ENCODE data around the gene ITGA7.

ITGA7 gene

DNA sequence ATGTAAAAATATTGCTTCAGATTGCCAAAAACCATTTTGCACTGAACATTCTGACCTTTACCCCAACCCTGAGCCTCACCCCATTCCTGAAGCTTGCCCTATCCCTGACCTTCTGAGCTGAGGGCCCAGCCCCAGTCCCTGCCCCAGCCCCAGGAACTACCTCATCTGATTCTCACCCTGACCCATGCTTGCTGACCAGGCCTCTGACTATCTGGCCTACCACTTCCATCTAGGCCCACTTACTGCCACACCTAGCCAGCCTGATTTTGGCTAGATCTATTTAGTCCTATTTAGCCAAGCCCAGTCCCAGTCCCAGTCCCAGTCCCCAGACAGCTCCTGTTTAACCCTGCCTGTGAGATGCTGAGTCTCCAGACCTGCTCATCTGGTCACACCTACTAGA, 37.4 kb downstream of the ITGA7 start:
- Histone ChIP-seq H3K36me3 (ENCODE audit: low read depth) (no peaks in the 10 kb centered on the region), H3K4me3 (ENCODE audit: severe bottlenecking) (no peak overlapping the region), H3K27ac (ENCODE audit: poor library complexity, severe bottlenecking) (no peak overlapping the region), H3K27me3 (ENCODE audit: insufficient read depth, poor library complexity, severe bottlenecking) (no peaks in the 10 kb centered on the region), H3K9me3 (ENCODE audit: severe bottlenecking) (no peaks in the 10 kb centered on the region), H3K4me1 (ENCODE audit: insufficient read depth, poor library complexity, severe bottlenecking) (no peaks in the 10 kb centered on the region)
- no peak for ATAC-seq (ENCODE audit: low read depth)
- TF ChIP-seq, protein P1, sequence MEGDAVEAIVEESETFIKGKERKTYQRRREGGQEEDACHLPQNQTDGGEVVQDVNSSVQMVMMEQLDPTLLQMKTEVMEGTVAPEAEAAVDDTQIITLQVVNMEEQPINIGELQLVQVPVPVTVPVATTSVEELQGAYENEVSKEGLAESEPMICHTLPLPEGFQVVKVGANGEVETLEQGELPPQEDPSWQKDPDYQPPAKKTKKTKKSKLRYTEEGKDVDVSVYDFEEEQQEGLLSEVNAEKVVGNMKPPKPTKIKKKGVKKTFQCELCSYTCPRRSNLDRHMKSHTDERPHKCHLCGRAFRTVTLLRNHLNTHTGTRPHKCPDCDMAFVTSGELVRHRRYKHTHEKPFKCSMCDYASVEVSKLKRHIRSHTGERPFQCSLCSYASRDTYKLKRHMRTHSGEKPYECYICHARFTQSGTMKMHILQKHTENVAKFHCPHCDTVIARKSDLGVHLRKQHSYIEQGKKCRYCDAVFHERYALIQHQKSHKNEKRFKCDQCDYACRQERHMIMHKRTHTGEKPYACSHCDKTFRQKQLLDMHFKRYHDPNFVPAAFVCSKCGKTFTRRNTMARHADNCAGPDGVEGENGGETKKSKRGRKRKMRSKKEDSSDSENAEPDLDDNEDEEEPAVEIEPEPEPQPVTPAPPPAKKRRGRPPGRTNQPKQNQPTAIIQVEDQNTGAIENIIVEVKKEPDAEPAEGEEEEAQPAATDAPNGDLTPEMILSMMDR (IDR thresholded peaks at IDR 0.05; ENCODE audit: poor library complexity, severe bottlenecking) = no peak
- DNase-seq (ENCODE audit: low spot score) = no peak

DNA sequence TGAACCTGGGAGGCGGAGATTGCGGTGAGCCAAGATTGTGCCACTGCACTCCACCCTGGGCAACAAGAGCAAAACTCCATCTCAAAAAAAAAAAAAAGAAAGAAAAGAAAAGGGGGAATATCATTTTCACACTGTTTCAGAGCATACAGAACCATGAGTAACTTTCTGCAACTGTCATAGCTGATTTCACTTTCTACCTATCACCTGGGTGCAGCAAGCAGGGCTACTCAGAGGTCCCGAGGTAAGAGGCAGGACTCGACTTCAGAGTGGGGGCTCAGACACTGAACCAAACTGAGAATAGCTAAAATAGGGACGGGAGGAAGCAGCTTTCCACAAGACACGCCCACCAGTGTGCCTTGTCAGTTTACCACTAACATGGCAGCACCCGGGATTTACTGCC, 41.2 kb downstream of the ITGA7 start:
- Histone ChIP-seq H3K36me3 (ENCODE audit: low read depth) (no peaks in the 10 kb centered on the region), H3K9me3 (ENCODE audit: severe bottlenecking) (no peaks in the 10 kb centered on the region), H3K27me3 (ENCODE audit: insufficient read depth, poor library complexity, severe bottlenecking) (no peaks in the 10 kb centered on the region), H3K4me3 (ENCODE audit: severe bottlenecking) (no peak overlapping the region), H3K27ac (ENCODE audit: poor library complexity, severe bottlenecking) (no peak overlapping the region), H3K4me1 (ENCODE audit: insufficient read depth, poor library complexity, severe bottlenecking) (no peaks in the 10 kb centered on the region)
- TF ChIP-seq, protein P1 (IDR thresholded peaks at IDR 0.05; ENCODE audit: poor library complexity, severe bottlenecking) = no peak
- DNase-seq (ENCODE audit: low spot score) (no peak), ATAC-seq (ENCODE audit: low read depth) (no peak)

DNA sequence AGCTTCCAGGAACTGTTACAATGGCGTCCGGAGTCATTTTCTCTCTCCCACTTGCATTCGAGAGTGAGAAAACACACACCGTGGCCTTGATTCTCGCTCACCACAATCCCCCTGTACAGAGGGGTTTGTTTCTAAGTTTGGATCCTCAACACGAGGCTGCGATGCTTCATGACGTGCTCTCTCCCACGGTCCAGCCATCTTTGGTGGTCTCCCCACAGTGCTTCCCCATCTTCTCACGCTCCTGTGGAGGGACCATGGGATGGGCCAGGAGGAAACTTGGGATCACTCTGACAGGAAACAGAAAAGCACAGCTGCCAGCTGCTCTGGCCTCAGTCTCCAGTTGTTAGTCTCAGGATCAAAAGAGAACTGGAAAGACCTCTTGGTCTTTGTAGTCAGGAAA, 42.9 kb downstream of the ITGA7 start:
- ATAC-seq (ENCODE audit: low read depth) = no peak
- Histone ChIP-seq H3K36me3 (ENCODE audit: low read depth) (no peaks in the 10 kb centered on the region), H3K4me1 (ENCODE audit: insufficient read depth, poor library complexity, severe bottlenecking) (no peaks in the 10 kb centered on the region), H3K27me3 (ENCODE audit: insufficient read depth, poor library complexity, severe bottlenecking) (no peaks in the 10 kb centered on the region), H3K27ac (ENCODE audit: poor library complexity, severe bottlenecking) (no peak overlapping the region), H3K4me3 (ENCODE audit: severe bottlenecking) (no peak overlapping the region), H3K9me3 (ENCODE audit: severe bottlenecking) (no peaks in the 10 kb centered on the region)
- no peak for DNase-seq (ENCODE audit: low spot score)
- TF ChIP-seq, protein P1 (IDR thresholded peaks at IDR 0.05; ENCODE audit: poor library complexity, severe bottlenecking) = no peak

DNA sequence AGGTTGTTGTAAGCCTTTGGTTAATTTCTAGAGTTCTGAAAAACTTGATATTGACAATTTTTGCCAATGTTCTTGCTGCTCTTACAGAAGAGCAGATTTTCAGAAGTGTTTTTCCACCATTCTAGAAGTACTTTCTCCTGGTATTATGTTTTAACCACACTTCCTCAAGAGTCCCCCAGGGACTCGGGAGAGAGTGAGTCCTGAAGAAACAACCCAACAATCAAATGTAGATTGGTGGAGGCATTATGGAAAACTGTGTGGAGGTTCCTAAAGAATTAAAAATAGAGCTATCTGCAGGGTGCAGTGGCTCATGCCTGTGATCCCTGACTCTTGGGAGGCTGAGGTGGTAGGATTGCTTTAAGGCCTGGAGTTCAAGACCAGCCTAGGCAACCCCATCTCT, 44.3 kb downstream of the ITGA7 start:
- no peaks in the 10 kb centered on the region for H3K4me1 ChIP-seq (ENCODE audit: insufficient read depth, poor library complexity, severe bottlenecking)
- no peak overlapping the region for H3K27ac ChIP-seq (ENCODE audit: poor library complexity, severe bottlenecking)
- no peaks in the 10 kb centered on the region for H3K36me3 ChIP-seq (ENCODE audit: low read depth)
- no peaks in the 10 kb centered on the region for H3K9me3 ChIP-seq (ENCODE audit: severe bottlenecking)
- no peak for DNase-seq (ENCODE audit: low spot score)
- H3K27me3 ChIP-seq (ENCODE audit: insufficient read depth, poor library complexity, severe bottlenecking) = no peaks in the 10 kb centered on the region
- ATAC-seq (ENCODE audit: low read depth) = no peak
- no peak overlapping the region for H3K4me3 ChIP-seq (ENCODE audit: severe bottlenecking)
- TF ChIP-seq, protein P1 (IDR thresholded peaks at IDR 0.05; ENCODE audit: poor library complexity, severe bottlenecking) = no peak

DNA sequence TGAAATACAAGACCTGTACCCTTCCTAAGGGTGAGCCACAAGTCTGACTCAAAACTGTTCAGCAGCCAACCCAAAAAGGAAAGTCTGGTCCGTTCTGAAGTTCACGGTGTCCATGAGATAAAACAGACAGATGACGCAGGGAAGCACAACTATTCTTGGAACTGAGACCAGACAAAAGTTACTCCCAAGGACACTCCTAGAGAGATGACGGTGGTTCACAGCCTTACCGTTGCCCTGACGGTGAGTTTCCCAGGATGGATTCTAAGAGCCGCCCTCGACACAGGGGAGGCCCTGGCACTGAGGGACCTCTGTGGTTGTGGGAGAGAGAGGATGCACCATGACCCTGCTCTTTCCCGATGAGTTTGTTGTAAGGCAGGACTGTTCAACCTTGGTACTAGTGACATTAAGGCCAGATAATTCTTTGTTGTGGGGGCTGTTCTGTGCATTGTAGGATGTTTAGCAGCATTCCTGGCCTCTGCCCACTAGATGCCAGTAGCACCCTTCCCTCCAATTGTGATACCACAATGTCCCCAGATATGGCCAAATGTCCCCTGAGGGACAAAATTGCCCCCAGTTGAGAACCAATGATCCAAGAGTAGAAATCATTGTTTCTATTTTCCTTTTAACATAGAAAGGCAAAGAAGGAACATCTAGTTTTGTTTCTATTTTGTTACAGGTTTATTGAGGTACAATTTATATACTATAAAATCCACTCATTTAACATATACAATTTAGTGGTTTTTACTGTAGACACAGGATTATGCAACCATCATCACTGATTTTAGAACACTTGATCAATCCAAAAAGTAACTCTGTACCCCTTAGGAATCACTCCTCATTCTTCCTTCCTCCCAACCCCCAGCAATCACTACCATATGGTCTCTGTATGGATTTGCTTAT, 48.0 kb downstream of the ITGA7 start:
- Histone ChIP-seq H3K9me3 (ENCODE audit: severe bottlenecking) (no peaks in the 10 kb centered on the region), H3K36me3 (ENCODE audit: low read depth) (no peaks in the 10 kb centered on the region), H3K27ac (ENCODE audit: poor library complexity, severe bottlenecking) (no peak overlapping the region), H3K27me3 (ENCODE audit: insufficient read depth, poor library complexity, severe bottlenecking) (no peaks in the 10 kb centered on the region), H3K4me1 (ENCODE audit: insufficient read depth, poor library complexity, severe bottlenecking) (no peaks in the 10 kb centered on the region), H3K4me3 (ENCODE audit: severe bottlenecking) (no peak overlapping the region)
- TF ChIP-seq, protein P1 (IDR thresholded peaks at IDR 0.05; ENCODE audit: poor library complexity, severe bottlenecking) = peak; percentile 75
- peak; percentile 62; the same call in 2 of the 3 replicates for ATAC-seq (ENCODE audit: low read depth)
- no peak for DNase-seq (ENCODE audit: low spot score)
